Astrocyte (in vitro differentiated cells and primary cell): ENCODE measurements around the gene ARL6IP4. TPM values are rescaled to one million over a fixed set of nuclear protein-coding genes. Genes with fewer than 3 reads are reported as not detected.
A peak's percentile ranks its signal among the peaks of the same experiment; 100 is the strongest.

ENCODE experiments used
- DNase-seq: peaks from one replicate; pipeline ENCODE4 v3.0.0-alpha.2; 2010; ENCODE audit warnings: low read depth
- FAIRE-seq: peaks from 2 replicates; lab custom pipeline; 2011; peaks lifted over from hg19 to GRCh38; lab: Jason Lieb, UNC
- H2AFZ ChIP-seq: 2 replicates; pipeline ENCODE4 v1.6.0; 2012; ENCODE audit warnings: low read depth, low read length, inconsistent platforms
- H3K27ac ChIP-seq: 2 replicates; pipeline ENCODE4 v1.5.1; 2011; ENCODE audit warnings: low read depth, low read length, inconsistent platforms
- H3K27me3 ChIP-seq: 2 replicates; pipeline ENCODE4 v1.6.0; 2011; ENCODE audit warnings: low read length, inconsistent platforms; ENCODE audit not compliant: insufficient read depth
- H3K36me3 ChIP-seq: 2 replicates; pipeline ENCODE4 v1.5.1; 2011; ENCODE audit warnings: low read length, inconsistent platforms; ENCODE audit not compliant: insufficient read depth
- H3K4me1 ChIP-seq: 2 replicates; pipeline ENCODE4 v1.5.1; 2011; ENCODE audit warnings: low read length, inconsistent platforms; ENCODE audit not compliant: insufficient read depth
- H3K4me2 ChIP-seq: 2 replicates; pipeline ENCODE4 v1.6.0; 2012; ENCODE audit warnings: low read length, inconsistent platforms
- H3K4me3 ChIP-seq: 2 replicates; pipeline ENCODE4 v1.5.1; 2011; ENCODE audit warnings: low read depth, mild to moderate bottlenecking, low read length, inconsistent platforms; ENCODE audit not compliant: insufficient read depth
- H3K79me2 ChIP-seq: 2 replicates; pipeline ENCODE4 v1.6.0; 2012; ENCODE audit warnings: mild to moderate bottlenecking, low read length, inconsistent platforms; ENCODE audit not compliant: insufficient read depth
- H3K9ac ChIP-seq: 2 replicates; pipeline ENCODE4 v1.6.0; 2012; ENCODE audit warnings: mild to moderate bottlenecking, low read length, inconsistent platforms
- H3K9me3 ChIP-seq: 2 replicates; pipeline ENCODE4 v1.5.1; 2012; ENCODE audit warnings: low read depth, mild to moderate bottlenecking, low read length, inconsistent platforms; ENCODE audit not compliant: insufficient read depth
- H4K20me1 ChIP-seq: 2 replicates; pipeline ENCODE4 v1.6.0; 2012; ENCODE audit warnings: low read length, inconsistent platforms; ENCODE audit not compliant: insufficient read depth
- H3K27ac Mint-ChIP-seq: one replicate; pipeline ENCODE4 v1.8.0; 2021; ENCODE audit warnings: mild to moderate bottlenecking, mixed read lengths; ENCODE audit not compliant: unreplicated experiment
- H3K27me3 Mint-ChIP-seq: one replicate; pipeline ENCODE4 v1.8.0; 2021; ENCODE audit warnings: low read depth, mixed read lengths; ENCODE audit not compliant: unreplicated experiment
- H3K36me3 Mint-ChIP-seq: one replicate; pipeline ENCODE4 v1.8.0; 2021; ENCODE audit warnings: low read depth, mixed read lengths; ENCODE audit not compliant: unreplicated experiment
- H3K4me1 Mint-ChIP-seq: one replicate; pipeline ENCODE4 v1.8.0; 2021; ENCODE audit warnings: low read depth, mixed read lengths; ENCODE audit not compliant: unreplicated experiment
- H3K4me3 Mint-ChIP-seq: one replicate; pipeline ENCODE4 v1.8.0; 2021; ENCODE audit warnings: mild to moderate bottlenecking, moderate library complexity, mixed read lengths; ENCODE audit not compliant: unreplicated experiment
- H3K9me3 Mint-ChIP-seq: one replicate; pipeline ENCODE4 v1.8.0; 2021; ENCODE audit warnings: mild to moderate bottlenecking, mixed read lengths; ENCODE audit not compliant: unreplicated experiment
- EZH2 ChIP-seq: IDR thresholded peaks from 2 replicates; pipeline ENCODE4 v1.6.1; 2012; ENCODE audit warnings: mild to moderate bottlenecking, low read length, inconsistent platforms; ENCODE audit not compliant: insufficient read depth
- total RNA-seq: library from RNA; stranded (reverse); gene quantifications from 2 replicates; pipeline ENCODE4 v1.2.1, GENCODE V29; 2021
- TF ChIP-seq, protein P1 (sequence below): IDR thresholded peaks from 2 replicates; pipeline ENCODE4 v1.5.1; 2011; ENCODE audit warnings: low read depth, mild to moderate bottlenecking, inconsistent platforms, low read length, moderate library complexity; ENCODE audit not compliant: insufficient read depth

ARL6IP4 gene
- total RNA-seq, 1 donor from 2014 or later: 122 TPM

DNA sequence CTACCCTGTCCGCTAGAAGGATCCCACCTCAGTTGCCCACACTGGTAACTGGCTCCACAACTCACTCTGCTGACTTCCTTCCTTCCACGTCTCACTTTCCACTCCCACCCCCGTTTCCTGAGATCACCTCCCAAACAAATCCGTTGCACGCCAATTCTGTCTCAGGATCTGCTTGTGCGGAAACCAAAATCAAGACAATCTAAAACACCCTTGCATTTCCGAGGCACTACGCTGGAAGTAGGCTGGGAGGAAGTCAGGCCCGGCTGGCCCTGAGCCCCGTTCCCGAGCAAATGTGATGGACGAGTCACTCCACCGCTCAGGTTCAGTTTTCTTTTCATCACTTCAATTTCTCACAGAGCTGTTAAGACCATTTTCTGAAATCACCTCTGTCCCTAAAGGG, 37.3 kb upstream of the ARL6IP4 start:
- H3K9me3 ChIP-seq: no peaks in the 10 kb centered on the region
- H3K4me3 ChIP-seq: no peak overlapping the region
- H3K4me1 ChIP-seq: peaks cover 38% of the 10 kb centered on the region
- no peak for TF ChIP-seq EZH2
- TF ChIP-seq, protein P1, sequence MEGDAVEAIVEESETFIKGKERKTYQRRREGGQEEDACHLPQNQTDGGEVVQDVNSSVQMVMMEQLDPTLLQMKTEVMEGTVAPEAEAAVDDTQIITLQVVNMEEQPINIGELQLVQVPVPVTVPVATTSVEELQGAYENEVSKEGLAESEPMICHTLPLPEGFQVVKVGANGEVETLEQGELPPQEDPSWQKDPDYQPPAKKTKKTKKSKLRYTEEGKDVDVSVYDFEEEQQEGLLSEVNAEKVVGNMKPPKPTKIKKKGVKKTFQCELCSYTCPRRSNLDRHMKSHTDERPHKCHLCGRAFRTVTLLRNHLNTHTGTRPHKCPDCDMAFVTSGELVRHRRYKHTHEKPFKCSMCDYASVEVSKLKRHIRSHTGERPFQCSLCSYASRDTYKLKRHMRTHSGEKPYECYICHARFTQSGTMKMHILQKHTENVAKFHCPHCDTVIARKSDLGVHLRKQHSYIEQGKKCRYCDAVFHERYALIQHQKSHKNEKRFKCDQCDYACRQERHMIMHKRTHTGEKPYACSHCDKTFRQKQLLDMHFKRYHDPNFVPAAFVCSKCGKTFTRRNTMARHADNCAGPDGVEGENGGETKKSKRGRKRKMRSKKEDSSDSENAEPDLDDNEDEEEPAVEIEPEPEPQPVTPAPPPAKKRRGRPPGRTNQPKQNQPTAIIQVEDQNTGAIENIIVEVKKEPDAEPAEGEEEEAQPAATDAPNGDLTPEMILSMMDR: no peak
- H3K79me2 ChIP-seq: no peaks in the 10 kb centered on the region
- peak overlapping the region; percentile 32 for H2AFZ ChIP-seq
- no peaks in the 10 kb centered on the region for H4K20me1 ChIP-seq
- no peaks in the 10 kb centered on the region for H3K27me3 ChIP-seq
- H3K4me2 ChIP-seq: no peak overlapping the region
- H3K36me3 ChIP-seq: no peaks in the 10 kb centered on the region
- H3K27ac ChIP-seq: no peak overlapping the region
- H3K36me3 Mint-ChIP-seq: peaks cover 9% of the 10 kb centered on the region
- peaks cover 21% of the 10 kb centered on the region for H3K4me1 Mint-ChIP-seq
- no peaks in the 10 kb centered on the region for H3K9me3 Mint-ChIP-seq
- DNase-seq (no peak), FAIRE-seq (no peak)
- no peak overlapping the region for H3K9ac ChIP-seq
- no peaks in the 10 kb centered on the region for H3K27me3 Mint-ChIP-seq
- no peak overlapping the region for H3K4me3 Mint-ChIP-seq
- H3K27ac Mint-ChIP-seq: no peak overlapping the region

DNA sequence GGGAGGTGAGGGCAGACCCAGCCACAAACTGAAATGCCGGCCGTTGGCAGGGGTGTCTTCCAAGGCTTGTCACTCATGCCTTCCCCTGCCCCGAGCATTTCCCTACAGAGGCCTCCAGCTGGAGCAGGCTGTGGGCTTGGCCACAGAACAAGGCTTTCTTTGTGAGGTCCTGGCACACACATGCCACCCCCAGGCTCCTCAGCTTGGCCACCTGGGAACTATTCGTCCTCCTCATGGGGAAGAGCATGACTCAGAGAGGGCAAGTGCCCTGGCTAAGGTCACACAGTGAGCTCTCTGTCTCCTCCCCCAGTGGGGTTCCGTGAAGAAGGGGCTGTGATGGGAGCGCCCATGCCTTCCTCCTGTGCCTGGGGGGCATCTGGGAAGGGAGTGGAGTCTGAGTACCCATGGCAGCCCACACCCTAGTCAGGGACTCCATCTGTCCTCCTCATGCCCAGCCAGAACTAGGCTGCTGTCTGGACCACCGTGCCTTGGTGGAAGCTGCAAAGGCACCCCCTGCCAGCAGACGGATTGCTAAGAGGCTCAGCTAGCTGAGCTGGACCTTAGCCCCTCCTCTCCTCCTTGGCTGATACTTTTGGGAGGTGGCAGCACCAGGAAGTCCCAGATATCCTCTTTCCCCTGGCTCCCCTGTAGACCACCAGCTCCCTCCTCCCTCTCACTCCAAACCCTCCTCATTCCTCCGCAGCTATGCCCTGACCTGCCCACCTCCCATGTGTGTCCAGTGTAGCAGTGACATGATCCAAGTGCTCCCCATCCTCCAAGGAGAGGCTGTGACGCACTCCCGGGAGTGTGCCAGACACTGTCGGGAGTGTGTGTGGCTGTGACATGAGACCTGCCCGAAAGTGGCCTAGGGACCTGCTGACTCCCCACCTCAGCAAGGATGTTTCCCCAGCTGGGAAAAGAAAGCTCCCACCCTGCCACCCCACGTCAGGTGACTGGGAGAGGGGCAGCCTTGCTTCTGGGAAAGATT, 35.6 kb upstream of the ARL6IP4 start:
- Mint-ChIP-seq H3K27me3 (no peaks in the 10 kb centered on the region), H3K4me3 (no peak overlapping the region), H3K9me3 (no peaks in the 10 kb centered on the region), H3K4me1 (peaks cover 25% of the 10 kb centered on the region), H3K27ac (no peak overlapping the region), H3K36me3 (peaks cover 7% of the 10 kb centered on the region)
- Histone ChIP-seq H4K20me1 (no peaks in the 10 kb centered on the region), H3K27me3 (no peaks in the 10 kb centered on the region), H3K4me3 (no peak overlapping the region), H2AFZ (no peak overlapping the region), H3K9me3 (no peaks in the 10 kb centered on the region), H3K4me1 (peaks cover 38% of the 10 kb centered on the region), H3K36me3 (no peaks in the 10 kb centered on the region), H3K27ac (peak overlapping the region; percentile 30), H3K9ac (no peak overlapping the region), H3K79me2 (no peaks in the 10 kb centered on the region), H3K4me2 (peak overlapping the region; percentile 39)
- DNase-seq: peak; percentile 35
- FAIRE-seq: no peak
- TF ChIP-seq EZH2: no peak
- TF ChIP-seq, protein P1: no peak
